Smooth muscle cell (in vitro differentiated cells): ENCODE measurements around the gene ARL5B. TPM values are rescaled to one million over a fixed set of nuclear protein-coding genes. Genes with fewer than 3 reads are reported as not detected.
A peak's percentile ranks its signal among the peaks of the same experiment; 100 is the strongest.

Source experiments
- DNase-seq: peaks from one replicate; lab custom pipeline; 2025; ENCODE audit not compliant: unreplicated experiment; lab: John Stamatoyannopoulos, UW
- H2AFZ ChIP-seq: fragments of 200-600 bp; sonication (generic); 2 replicates; pipeline ENCODE4 v1.6.0; 2016; ENCODE audit warnings: antibody characterized with exemption, low read depth, mild to moderate bottlenecking
- H3F3A ChIP-seq: fragments of 200-600 bp; sonication (generic); 2 replicates; pipeline ENCODE4 v1.6.0; 2017; ENCODE audit warnings: antibody characterized with exemption, low read depth
- H3K27ac ChIP-seq: fragments of 200-600 bp; sonication (generic); 2 replicates; pipeline ENCODE4 v1.5.1; 2016; ENCODE audit warnings: low read depth, mild to moderate bottlenecking
- H3K27me3 ChIP-seq: fragments of 200-600 bp; sonication (generic); 2 replicates; pipeline ENCODE4 v1.6.1; 2016; ENCODE audit warnings: low read depth, mild to moderate bottlenecking
- H3K36me3 ChIP-seq: fragments of 200-600 bp; sonication (generic); 2 replicates; pipeline ENCODE4 v1.5.1; 2016; ENCODE audit warnings: low read depth
- H3K4me1 ChIP-seq: fragments of 200-600 bp; sonication (generic); 2 replicates; pipeline ENCODE4 v1.5.1; 2016; ENCODE audit warnings: low read depth
- H3K4me2 ChIP-seq: fragments of 200-600 bp; sonication (generic); 2 replicates; pipeline ENCODE4 v1.6.0; 2016; ENCODE audit warnings: mild to moderate bottlenecking
- H3K4me3 ChIP-seq: fragments of 200-600 bp; sonication (generic); 2 replicates; pipeline ENCODE4 v1.5.1; 2016; ENCODE audit warnings: mild to moderate bottlenecking
- H3K79me2 ChIP-seq: fragments of 200-600 bp; sonication (generic); 2 replicates; pipeline ENCODE4 v1.6.0; 2016; ENCODE audit warnings: low read depth, mild to moderate bottlenecking
- H3K9ac ChIP-seq: fragments of 200-600 bp; sonication (generic); 2 replicates; pipeline ENCODE4 v1.6.0; 2016; ENCODE audit warnings: low read depth
- H3K9me3 ChIP-seq: fragments of 200-600 bp; sonication (generic); replicated peaks from 2 replicates; pipeline ENCODE4 v1.5.1; 2016; ENCODE audit warnings: low read depth
- H4K20me1 ChIP-seq: fragments of 200-600 bp; sonication (generic); 2 replicates; pipeline ENCODE4 v1.6.0; 2016; ENCODE audit warnings: low read depth
- WGBS: methylation state at CpG from one replicate; pipeline ENCODE4 v1.1.7; 2016; ENCODE audit warnings: low lambda C conversion rate; 5-methylcytosine and 5-hydroxymethylcytosine counted together
- polyA plus RNA-seq: library from polyadenylated mRNA; unstranded; fragments of >200 nt; fragmentation: Nextera tagmentation; extraction: Ambion mirVana; gene quantifications from 2 replicates; pipeline ENCODE4 v1.2.1, GENCODE V29; 2016
- total RNA-seq: library from RNA; depleted of rRNA; stranded (reverse); fragments of >200 nt; gene quantifications from 2 replicates; pipeline ENCODE4 v1.2.3, GENCODE V29; 2014
- TF ChIP-seq, protein P1 (sequence below): fragments of 200-600 bp; sonication (generic); IDR thresholded peaks from 2 replicates; pipeline ENCODE4 v1.5.1; 2017; ENCODE audit warnings: borderline replicate concordance, mild to moderate bottlenecking, antibody characterized with exemption; ENCODE audit not compliant: insufficient read depth, poor library complexity, severe bottlenecking

Gene ARL5B
- total and polyA plus RNA-seq, 2 experiments from 2014 or later = 12.9 to 80.9 TPM

DNA sequence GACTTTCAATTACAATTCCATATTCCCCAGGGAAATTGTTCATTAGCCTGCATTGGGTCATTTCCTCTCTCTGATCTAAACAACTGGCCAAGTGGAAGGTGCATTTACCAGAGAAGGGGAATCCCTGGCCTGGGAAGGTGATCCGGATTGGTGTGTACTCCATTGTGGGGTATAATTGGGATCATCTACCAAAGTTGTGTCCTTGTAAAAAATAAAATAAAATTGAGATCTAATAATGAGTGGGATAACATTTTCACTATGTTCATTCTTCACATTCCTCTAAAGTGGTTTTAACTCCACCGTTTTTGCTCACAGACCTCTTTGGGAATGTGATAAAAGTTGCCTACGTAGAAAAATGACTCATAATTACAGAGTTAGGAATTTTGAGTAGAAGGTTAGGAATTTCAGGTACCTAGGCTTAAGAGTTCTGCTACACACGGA is 22.8 kb downstream of the ARL5B start:
- DNase-seq = no peak
- H3K9ac ChIP-seq = no peak overlapping the region
- H3F3A ChIP-seq = peaks cover 2% of the 10 kb centered on the region

DNA sequence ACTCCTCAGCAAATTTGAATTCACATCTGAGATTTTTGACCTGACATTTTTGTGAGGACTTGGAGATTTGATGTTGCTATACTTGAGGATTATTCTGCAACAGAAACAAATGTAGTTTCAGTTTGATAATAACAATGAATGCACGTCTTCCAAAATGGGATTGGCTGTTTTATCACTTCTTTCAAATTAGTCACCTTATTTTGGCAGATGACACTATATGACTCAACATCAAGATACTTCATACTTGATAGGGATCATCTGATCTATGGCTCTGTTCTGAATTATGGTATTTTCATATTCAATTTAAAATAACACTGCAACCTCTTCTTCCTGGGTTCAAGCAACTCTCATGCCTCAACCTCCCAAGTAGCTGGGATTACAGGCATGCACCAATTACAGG is 24.2 kb downstream of the ARL5B start:
- DNase-seq = no peak
- Histone ChIP-seq H3K9me3 (no peaks in the 10 kb centered on the region), H2AFZ (no peak overlapping the region), H3K4me2 (no peak overlapping the region), H4K20me1 (no peaks in the 10 kb centered on the region), H3K36me3 (no peaks in the 10 kb centered on the region), H3F3A (peaks cover 2% of the 10 kb centered on the region), H3K79me2 (no peaks in the 10 kb centered on the region), H3K27ac (no peak overlapping the region), H3K9ac (no peak overlapping the region), H3K4me1 (no peaks in the 10 kb centered on the region), H3K4me3 (no peak overlapping the region), H3K27me3 (no peaks in the 10 kb centered on the region)
- TF ChIP-seq, protein P1, sequence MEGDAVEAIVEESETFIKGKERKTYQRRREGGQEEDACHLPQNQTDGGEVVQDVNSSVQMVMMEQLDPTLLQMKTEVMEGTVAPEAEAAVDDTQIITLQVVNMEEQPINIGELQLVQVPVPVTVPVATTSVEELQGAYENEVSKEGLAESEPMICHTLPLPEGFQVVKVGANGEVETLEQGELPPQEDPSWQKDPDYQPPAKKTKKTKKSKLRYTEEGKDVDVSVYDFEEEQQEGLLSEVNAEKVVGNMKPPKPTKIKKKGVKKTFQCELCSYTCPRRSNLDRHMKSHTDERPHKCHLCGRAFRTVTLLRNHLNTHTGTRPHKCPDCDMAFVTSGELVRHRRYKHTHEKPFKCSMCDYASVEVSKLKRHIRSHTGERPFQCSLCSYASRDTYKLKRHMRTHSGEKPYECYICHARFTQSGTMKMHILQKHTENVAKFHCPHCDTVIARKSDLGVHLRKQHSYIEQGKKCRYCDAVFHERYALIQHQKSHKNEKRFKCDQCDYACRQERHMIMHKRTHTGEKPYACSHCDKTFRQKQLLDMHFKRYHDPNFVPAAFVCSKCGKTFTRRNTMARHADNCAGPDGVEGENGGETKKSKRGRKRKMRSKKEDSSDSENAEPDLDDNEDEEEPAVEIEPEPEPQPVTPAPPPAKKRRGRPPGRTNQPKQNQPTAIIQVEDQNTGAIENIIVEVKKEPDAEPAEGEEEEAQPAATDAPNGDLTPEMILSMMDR = no peak
- 71% methylated on average over 1 of the region's 1 CpG for WGBS

More for the DNA sequence above, 22.8 kb downstream of the ARL5B start:
- TF ChIP-seq, protein P1 = no peak
- Histone ChIP-seq H3K27ac (peak overlapping the region; percentile 66), H3K4me2 (no peak overlapping the region), H3K36me3 (no peaks in the 10 kb centered on the region), H3K27me3 (no peaks in the 10 kb centered on the region), H3K79me2 (no peaks in the 10 kb centered on the region), H3K9me3 (no peaks in the 10 kb centered on the region), H3K4me3 (no peak overlapping the region), H4K20me1 (no peaks in the 10 kb centered on the region), H3K4me1 (no peaks in the 10 kb centered on the region), H2AFZ (no peak overlapping the region)
- 47% methylated on average over 4 of the region's 4 CpGs for WGBS

DNA sequence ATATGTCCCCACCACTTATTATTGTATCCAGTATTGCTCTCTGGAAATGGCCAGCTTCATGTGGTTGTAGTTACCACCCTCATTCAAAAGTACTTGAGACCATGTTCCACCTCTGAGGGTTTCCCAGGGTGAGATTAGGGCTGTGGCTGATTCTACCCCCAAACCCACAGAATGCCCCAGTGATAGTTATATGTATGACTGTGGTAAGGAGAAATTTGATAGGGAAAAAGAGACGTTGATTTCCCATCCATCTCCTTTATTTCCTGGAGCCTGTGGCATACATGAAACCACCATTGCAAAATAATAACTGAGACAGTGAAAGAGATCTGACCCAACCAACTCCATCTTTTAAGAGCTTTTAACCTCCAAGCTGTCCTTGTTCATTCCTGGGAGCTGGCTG is 25.2 kb downstream of the ARL5B start:
- Histone ChIP-seq H3K79me2 (no peaks in the 10 kb centered on the region), H3K9ac (no peak overlapping the region), H3K4me3 (no peak overlapping the region), H3K9me3 (no peaks in the 10 kb centered on the region), H2AFZ (no peak overlapping the region), H3K4me2 (no peak overlapping the region), H3K27me3 (no peaks in the 10 kb centered on the region), H3F3A (peaks cover 2% of the 10 kb centered on the region), H3K36me3 (no peaks in the 10 kb centered on the region), H4K20me1 (no peaks in the 10 kb centered on the region), H3K4me1 (no peaks in the 10 kb centered on the region), H3K27ac (no peak overlapping the region)
- 84% methylated on average over 1 of the region's 1 CpG for WGBS
- TF ChIP-seq, protein P1 = no peak
- no peak for DNase-seq

DNA sequence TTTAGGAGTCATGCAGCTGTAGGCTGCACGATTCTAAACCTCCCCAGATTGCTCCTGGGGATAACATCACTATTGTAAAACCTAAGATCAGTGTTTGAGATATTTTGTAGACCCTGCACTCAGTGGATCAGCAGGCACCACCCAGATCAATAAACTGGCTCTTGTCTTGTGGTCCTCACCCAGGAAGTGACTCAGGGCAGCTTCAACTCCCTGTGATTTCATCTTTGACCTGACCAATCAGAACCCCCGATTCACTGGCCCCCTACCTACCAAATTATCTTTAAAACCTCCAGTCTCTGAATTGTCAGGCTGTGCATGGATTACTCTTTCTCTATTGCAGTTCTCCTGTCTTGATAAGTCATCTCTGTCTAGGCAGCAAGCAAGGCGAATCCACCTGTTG is 25.7 kb downstream of the ARL5B start:
- no peak for DNase-seq
- Histone ChIP-seq H3K27me3 (no peaks in the 10 kb centered on the region), H3K9me3 (no peaks in the 10 kb centered on the region), H3K4me1 (no peaks in the 10 kb centered on the region), H3K4me2 (no peak overlapping the region), H4K20me1 (no peaks in the 10 kb centered on the region), H2AFZ (no peak overlapping the region), H3F3A (peaks cover 2% of the 10 kb centered on the region), H3K9ac (no peak overlapping the region), H3K79me2 (no peaks in the 10 kb centered on the region), H3K36me3 (no peaks in the 10 kb centered on the region), H3K27ac (no peak overlapping the region), H3K4me3 (no peak overlapping the region)
- 74% methylated on average over 3 of the region's 3 CpGs for WGBS
- TF ChIP-seq, protein P1 = no peak
